Stromal cell of bone marrow (primary cell): ENCODE measurements around the gene INAFM1.
"Not testable (repeated sequence)": the region's sequence is repeated elsewhere in the genome, so short reads cannot be mapped to it uniquely, and the experiment has no call there.

ENCODE experiments used
- DNase-seq: peaks from one replicate; pipeline ENCODE4 v3.0.0-alpha.2; 2012; ENCODE audit warnings: low read depth

The INAFM1 gene

DNA sequence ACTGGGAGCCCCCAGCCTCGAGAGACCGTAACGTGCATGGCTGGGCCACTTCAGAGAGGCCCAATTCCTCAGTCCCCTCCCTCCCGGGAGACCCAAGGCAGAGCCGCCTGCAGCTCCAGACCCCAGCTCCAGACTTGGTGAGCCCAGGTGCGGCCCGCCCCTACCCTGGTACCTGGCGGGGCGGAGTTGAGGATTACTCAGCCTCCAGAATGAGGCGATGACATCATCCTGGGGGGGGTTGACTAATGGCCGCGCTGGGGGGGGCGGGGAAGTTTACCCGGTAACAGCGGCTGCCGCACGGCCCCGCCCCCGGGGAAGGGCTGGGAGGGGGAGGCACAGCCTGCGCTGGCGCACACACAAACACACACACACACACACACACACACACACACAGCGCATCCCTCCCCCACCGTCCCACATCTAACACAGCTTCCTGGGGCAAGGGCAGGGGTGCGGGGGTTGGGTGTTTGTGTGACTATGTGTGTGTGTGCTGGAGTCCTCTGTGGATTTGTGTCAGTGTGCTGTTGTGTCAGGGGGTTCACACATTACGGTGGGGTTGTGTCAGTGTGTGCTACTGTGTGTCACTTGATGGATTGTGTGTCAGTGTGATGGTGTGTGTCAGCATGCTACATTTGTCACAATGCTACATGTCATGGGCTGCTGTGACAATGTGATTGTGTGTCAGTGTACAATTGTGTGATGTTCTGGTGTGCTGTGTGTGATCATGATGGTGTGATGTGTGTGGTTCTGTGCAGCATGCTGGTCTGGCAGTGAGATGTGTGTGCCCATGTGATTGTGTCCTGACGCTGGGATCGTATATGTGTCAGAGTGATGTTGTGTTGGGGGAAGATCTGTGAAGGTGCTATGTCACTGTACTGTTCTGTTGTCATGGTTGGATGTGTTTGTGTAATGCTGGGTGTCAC lies 33.4 kb upstream of the INAFM1 start:
- no peak for DNase-seq

DNA sequence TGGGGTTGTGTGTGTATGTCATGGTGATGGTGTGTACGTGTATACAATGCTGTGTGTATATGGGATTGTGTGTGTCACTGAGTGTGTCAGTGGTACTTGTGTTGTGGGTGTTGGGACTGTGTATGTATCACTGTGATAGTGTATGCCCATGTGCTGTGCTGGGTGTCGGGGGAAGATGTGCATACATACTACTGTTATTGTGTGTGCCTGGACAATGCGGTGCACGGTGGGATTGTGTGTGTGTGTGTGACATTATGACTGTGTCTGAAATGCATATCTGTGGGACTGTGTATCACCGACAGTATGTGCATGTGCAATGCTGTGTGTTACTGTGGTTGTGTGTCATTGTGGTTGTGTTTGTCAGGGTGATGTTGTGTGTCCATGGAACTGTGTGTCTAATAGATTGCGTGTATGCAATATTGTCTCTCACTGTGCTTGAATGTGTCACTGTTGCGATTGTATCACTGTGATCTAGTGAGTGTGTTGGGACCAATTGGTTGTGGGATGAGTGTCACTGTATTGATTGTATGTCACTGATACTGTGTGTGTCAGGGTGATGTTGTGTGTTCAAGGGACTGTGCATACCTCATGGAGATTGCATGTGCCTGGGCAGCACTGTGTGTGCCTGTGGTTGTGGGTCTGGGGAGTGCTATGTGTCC lies 32.6 kb upstream of the INAFM1 start:
- no peak for DNase-seq

DNA sequence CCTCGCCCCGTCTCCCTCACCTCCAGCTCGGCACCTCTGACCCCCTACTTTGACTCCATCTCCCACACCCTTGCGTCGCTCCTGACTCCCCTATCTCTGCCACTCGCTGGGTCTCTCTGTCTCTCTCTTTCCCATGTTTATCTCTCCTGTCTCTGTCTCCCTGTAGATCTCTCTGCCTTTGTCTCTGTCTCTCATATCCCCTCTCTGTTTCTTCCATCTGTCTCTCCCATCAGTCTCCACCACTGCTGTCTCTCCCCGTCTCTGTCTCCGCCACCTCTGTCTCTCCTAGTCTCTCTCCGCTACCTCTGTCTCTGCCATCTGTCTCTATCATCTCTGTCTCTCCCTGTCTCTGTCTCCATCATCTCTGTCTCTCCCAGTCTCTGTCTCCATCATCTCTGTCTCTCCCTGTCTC lies 31.3 kb upstream of the INAFM1 start:
- no peak for DNase-seq

DNA sequence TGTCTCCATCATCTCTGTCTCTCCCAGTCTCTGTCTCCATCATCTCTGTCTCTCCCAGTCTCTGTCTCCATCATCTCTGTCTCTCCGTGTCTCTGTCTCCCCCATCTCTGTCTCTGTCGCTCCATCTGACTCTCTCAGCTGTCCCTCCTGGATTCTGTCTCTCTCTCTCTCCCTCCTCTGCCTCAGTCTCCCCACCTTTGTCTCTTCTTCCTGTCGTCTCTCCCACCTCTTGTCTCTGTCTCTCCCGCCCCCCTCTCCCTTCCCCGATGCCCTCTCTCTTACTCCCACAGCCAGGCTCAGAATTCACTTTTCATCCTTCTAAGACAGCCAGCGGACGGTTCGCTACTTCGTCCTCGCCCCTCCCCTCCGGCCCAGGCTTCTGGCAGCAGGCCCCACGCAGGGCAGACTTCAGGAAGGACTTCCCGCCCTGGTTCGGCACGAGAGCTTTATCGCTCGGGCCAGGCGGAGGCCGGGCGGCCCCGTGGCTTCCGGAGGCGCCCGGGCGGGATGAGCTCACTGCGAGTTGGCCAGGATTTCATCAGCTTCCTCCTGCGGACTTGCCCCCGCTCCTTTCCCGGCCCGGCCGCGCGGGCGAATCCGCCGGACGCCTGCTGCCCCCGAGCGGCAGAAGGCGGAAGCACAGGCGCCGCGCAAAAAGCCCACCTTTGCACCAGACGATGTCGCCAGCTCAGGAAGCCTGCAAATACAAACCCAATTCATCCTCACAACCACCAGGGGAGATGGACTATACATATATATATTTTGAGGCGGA lies 30.7 kb upstream of the INAFM1 start:
- peak; percentile 92 for DNase-seq

DNA sequence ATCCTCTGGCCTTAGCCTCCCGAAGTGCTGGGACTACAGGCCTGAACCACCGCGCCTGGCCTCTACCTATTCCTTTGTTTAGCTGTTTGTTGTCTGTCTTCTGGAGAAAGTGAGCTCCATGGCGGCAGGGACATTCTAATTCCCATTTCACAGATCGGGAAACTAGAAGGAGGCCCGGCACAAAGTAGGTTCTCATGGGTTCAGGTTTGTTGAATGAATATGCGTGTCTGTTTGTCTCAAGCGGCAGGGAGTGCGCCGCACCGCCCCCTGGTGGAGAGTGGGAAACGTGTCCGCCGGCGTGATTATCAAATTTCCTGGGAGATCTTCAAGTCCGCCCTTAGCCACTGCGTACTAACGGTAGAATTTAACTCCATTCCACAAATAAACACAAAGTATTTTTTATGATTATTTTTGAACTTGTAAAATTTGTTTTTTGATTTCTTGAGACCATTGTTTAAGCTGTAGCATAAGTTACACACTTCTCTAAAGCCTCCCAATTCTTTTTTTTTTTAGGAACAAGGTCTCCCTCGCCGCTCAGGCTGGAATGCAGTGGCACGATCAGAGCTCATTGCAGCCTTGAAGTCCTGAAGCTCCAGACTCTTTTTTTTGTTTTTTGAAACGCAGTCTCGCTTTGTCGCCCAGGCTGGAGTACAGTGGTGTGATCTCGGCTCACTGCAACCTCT lies 27.2 kb upstream of the INAFM1 start:
- DNase-seq, result no peak

DNA sequence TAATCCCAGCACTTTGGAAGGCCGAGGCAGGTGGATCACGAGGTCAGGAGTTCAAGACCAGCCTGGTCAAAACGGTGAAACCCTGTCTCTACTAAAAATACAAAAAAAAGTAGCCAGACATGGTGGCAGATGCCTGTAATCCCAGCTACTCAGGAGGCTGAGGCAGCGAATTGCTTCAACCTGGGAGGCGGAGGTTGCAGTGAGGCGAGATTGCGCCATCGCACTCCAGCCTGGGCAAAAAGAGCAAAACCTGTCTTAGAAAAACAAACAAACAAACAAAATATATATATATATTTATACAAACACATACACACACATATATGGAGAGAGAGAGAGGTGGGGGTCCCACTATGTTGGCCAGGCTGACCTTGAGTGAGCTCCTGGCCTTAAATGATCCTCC lies 21.7 kb upstream of the INAFM1 start:
- DNase-seq, result not testable (repeated sequence)

DNA sequence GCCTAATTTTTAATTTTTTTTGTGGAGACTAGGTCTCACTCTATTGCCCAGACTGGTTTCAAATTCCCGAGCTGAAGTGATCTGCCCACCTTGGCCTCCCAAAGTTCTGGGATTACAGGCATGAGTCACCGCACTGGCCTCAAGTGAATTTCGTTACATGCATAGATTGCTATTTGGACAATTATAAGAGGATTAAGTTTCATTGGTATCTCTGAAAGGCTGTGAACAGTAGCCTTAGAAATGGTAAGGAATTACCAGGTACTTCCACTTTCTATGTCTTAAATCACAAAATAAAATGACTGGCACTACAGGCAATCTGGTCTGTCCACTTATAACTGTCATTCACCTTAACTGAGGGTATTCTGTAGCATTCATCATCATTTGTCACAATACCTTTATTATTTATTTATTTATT lies 21.2 kb upstream of the INAFM1 start:
- no peak for DNase-seq

DNA sequence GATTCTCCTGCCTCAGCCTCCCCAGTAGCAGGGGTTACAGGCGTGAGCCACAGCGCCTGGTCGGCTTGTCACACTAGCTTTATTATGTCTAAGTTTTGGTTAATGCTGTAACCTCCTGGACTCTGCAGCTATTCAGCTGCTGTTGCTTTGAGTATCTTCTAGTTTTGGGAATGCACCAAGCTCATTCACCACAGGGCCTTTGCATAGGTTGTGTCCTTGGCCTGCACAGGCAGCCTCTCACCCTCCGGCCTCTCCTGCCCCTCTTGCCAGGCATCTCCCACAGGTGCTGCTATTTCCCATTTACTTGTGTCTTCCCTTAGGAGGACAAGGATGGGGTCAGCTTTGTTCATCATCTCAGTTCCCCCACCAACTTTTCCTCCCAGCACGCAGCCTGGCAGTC lies 20.7 kb upstream of the INAFM1 start:
- no peak for DNase-seq

DNA sequence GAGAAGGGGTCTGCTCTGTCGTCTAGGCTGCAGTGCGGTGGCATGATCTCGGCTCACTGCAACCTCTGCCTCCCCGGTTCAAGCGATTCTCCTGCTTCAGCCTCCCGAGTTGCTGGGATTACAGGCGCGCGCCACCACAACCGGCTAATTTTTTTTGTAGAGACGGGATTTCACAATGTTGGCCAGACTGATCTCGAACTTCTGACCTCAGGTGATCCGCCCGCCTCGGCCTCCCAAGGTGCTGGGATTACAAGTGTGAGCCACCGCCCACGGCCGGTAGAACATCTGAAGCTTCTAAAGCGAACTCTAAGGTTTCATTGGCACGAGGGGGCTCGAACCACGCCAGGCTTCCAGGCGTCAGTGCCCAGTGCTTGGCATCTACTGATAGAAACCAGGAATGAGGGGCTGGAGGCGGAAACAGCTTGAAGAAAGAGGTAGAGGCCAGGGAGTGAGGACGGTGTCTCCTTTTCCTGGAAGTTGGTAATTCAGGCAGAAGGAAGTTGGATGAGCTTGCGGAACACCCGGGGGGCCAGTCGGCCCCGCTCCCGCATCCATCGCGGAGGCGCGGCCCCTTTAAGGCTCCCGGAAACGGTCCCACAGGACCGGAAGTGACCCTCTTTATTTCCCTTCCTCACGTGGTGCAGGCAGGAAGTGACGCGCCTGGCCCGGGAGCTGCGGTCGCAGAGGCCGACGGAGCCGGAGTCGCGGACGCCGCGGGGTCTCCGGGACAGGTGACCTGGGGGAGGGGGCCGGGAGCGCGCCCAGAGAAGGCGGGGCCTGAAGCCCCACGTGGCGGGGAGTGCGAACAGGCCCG lies 18.6 kb upstream of the INAFM1 start, which contains the start of gene CCDC9:
TSS of gene CCDC9 (plus strand) at position 647 of the 814 bp plus-strand sequence. CDS start 1,876 bp downstream, outside the sequence.
- DNase-seq, result peak; percentile 91

DNA sequence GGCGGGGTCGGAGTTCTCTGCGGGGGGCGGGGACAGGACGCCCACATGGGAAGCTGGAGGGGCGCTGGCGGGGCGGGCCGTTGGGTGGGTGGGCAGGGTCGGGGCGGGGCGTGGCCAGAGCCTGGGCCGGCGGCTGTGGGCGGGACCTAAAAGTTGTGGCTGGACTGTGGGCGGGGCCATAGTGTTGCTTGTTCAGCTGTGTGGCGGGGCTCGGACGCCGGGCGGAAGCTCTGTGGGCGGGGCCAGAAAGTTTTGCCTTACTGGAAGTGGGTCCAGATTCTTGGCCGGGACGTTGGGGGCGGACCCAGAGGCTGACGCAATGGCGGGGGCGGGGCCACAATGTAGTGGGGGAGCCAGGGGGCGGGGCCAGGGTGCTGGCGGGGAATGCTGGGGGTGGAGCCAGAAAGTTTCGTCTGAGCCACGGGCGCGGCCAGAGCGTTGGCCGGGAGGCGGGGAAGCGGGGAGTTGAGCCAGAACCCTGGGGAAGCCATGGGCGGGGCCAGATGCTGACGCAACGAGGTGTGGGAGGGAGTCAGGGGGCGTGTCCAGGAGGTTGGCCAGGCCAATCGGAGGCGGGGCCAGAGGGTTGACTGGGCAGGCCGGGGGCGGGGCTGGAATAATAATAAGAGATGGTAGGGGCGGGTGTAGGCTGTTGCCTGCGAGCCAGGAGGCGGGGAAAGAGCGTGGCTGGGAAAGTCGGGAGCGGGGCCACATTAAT lies 17.8 kb upstream of the INAFM1 start:
- peak; percentile 96 for DNase-seq

DNA sequence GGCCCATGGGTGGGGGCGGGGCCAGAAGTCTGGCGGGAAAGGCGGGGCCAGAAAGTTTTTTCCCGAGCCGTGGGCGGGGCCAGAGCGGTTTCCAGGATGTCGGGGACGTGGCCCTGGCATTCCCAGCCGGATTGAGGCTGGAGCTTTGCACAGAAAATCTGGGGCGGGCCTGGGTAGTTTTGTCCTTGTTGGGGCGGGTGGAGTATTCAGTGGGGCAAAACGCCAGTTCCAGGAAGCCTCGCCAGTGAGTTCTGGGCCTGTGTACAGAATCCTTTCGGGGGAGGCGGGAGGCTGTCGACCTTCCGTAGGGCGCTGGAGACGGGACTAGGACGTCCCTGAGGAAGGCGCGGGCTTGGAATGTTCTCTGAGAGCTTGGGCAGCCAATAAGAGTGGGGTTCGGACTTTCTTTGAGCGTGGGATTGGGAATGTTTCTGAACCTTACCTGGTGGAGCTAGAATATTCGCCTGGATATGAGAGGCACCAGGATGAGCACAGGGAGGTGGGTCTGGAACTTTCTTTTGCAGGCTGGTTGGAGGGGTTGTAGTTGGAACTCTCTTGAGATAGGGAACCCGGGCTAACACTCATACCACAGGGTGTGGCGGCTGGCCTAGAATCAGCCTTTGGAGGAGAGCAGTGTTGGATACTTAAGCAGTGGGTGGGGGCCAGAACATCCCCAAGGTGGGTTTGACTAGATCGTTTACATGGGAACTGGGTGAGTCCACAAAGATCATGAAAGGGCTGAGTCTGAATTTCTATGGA lies 17.1 kb upstream of the INAFM1 start:
- DNase-seq, result no peak

DNA sequence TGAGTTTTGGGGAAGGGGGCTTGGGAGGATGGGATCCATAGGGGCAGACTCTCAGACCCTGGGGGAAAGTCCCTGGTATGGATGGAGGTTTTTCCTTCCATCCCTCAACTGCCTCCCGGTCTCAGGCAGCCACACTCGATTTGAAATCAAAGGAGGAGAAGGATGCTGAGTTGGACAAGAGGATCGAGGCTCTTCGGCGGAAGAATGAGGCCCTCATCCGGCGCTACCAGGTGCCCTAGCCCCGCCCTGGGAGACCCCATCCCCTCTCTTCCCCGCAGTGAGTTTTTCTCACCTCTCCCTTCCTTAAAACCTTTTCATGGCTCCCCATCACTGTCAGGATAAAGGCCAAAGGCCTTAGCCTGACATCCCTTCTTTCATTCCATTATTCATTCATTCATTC lies 16.3 kb upstream of the INAFM1 start:
- DNase-seq, result no peak

DNA sequence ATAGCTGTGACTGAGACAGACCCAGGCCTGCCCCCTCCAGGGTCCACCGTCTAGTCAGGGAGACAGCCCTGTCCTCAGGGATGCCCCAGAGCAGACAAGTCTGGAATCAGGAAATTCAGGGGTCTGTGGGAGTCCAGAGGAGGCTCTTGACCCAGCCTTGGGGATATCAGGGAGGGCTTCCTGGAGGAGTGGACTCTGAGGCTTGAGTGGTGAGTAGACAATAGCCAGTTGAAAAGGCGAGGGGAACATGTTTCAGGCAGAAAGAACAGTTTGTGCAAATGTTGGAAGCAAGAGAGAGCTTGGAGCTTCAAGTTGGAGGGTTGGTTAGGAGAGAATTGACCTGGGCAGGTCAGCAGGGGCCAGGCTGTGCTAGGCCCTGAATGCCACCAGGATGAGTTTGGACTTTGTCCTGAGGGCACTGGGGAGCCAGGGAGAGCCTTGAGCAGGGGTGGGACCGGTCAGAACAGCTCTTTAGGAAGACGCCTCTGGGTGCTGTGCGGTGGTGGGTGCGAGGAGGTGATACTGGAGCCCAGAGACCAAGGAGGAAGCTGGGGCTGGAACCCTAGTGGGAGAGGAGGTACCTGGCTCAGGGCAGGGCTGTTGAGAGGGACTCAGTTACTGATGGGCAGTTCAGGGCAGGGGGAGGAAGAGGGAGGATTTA lies 15.7 kb upstream of the INAFM1 start:
- DNase-seq, result no peak

DNA sequence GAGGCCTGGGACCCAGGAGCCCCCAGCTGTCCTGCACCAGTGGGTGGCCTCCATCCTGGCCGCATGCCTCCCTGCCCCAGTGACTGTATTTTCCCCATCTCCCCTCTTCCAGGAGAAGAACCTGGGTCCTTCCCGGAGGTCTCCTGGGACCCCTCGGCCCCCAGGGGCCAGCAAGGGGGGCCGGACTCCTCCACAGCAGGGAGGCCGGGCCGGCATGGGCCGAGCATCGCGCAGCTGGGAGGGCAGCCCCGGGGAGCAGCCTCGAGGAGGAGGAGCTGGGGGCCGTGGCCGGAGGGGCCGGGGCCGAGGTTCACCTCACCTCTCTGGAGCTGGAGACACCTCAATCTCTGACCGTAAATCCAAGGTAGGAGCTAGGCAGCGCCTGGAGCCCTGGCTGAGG lies 14.2 kb upstream of the INAFM1 start:
- no peak for DNase-seq

DNA sequence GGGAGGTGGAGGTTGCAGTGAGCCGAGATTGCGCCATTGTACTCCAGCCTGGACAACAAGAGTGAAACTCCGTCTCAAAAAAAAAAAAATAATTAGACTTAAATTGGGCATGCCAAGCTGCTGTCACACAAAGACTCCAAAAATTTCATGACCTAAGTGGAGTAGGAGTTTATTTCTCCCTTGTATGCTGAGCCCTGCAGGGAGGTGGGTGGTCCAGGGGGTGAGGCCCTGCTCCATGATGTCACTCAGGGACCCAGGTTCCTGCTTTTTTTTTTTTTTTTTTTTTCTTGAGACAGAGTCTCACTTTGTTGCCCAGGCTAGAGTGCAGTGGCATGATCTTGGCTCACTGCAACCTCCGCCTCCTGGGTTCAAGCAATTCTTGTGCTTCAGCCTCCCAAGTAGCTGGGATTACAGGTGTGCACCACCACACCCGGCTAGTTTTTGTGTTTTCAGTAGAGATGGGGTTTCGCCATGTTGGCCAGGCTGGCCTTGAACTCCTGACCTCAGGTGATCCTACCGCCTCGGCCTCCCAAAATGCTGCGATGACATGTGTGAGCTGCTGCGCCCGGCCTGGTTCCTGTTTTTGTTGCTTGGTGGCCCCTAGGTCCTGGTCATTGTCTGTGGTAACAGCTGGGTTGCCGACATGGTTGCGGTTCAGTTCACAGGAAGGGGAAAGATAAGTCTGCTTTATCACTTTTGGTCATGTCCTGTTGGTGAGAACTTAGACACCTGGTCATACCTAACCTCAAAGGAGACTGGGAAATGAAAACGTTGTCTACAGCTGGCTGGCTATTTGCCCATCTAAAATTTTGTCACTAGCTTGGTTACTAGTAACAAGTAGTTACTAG lies 12.5 kb upstream of the INAFM1 start:
- DNase-seq, result not testable (repeated sequence)

DNA sequence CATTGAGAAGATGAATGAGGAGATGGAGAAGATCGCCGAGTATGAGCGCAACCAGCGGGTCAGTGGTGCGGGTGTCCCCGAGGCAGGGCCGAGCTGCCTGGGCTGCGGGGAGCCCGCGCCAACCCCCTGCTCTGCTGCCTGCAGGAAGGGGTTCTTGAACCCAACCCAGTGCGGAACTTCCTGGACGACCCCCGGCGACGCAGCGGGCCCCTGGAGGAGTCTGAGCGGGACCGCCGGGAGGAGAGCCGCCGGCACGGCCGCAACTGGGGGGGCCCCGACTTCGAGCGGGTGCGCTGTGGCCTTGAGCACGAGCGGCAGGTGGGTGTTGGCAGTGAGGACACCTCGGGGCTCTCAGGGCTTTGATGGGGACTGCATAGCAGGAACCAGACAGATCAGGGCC lies 10.1 kb upstream of the INAFM1 start:
- DNase-seq, result no peak

DNA sequence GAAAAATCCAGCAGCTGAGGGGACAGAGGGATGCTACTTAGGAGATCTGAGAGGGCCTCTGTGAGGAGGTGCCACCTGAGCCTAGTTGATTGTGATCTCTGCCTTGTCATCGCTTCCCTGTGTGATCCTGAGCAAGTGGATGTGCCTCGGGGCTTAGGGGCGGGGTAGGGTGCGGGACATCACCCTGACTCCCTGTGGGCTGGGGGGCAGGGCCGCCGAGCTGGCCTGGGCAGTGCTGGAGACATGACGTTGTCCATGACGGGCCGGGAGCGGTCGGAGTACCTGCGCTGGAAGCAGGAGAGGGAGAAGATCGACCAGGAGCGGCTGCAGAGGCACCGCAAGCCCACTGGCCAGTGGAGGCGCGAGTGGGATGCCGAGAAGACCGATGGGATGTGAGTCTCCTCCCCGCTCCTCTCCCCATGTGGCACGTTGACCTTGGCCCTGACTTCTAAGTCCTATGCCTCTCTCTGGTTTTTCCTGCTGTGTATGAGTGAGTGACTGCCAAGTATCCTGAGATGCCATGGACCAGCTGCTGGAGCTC lies 8.2 kb upstream of the INAFM1 start:
- no peak for DNase-seq

DNA sequence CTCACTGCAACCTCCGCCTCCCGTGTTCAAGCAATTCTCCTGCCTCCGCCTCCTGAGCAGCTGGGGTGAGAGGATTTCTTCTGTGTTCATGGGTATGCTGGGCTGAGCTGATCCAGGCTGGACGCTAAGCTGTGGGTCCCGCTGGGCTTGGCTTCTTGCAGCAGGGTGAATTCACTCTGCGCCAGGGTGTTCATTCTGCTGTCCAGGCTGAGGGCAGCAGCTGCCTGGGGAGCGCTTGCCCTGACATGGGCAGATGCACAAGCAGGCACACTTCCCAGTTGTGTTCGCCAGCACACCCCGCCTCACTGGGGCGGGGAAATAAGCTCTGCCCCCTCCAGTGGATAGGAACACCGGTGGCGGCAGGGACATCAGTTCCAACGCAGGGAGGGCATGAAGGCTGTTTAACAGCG lies 7.3 kb upstream of the INAFM1 start:
- DNase-seq, result no peak
